ENCODE measurements around the gene SAMD4A.
A peak's percentile ranks its signal among the peaks of the same experiment; 100 is the strongest.

SAMD4A gene

GRCh38 chr14:54837508-54838149 lies 270.7 kb downstream of the SAMD4A start:
- H3K4me1 ChIP-seq (ENCODE audit: insufficient read depth, poor library complexity, severe bottlenecking) = no peaks in the 10 kb centered on the region
- DNase-seq (ENCODE audit: low spot score) = no peak
- H3K36me3 ChIP-seq (ENCODE audit: low read depth) = no peaks in the 10 kb centered on the region
- no peak overlapping the region for H3K27ac ChIP-seq (ENCODE audit: poor library complexity, severe bottlenecking)
- H3K4me3 ChIP-seq (ENCODE audit: severe bottlenecking) = no peak overlapping the region
- no peak for TF ChIP-seq CTCF (IDR thresholded peaks at IDR 0.05; ENCODE audit: poor library complexity, severe bottlenecking)
- H3K9me3 ChIP-seq (ENCODE audit: severe bottlenecking) = no peaks in the 10 kb centered on the region
- no peaks in the 10 kb centered on the region for H3K27me3 ChIP-seq (ENCODE audit: insufficient read depth, poor library complexity, severe bottlenecking)
- ATAC-seq (ENCODE audit: low read depth) = no peak

GRCh38 chr14:54838931-54839512 lies 272.1 kb downstream of the SAMD4A start:
- TF ChIP-seq CTCF (IDR thresholded peaks at IDR 0.05; ENCODE audit: poor library complexity, severe bottlenecking) = no peak
- ATAC-seq (ENCODE audit: low read depth) (no peak), DNase-seq (ENCODE audit: low spot score) (no peak)
- no peaks in the 10 kb centered on the region for H3K4me1 ChIP-seq (ENCODE audit: insufficient read depth, poor library complexity, severe bottlenecking)
- no peaks in the 10 kb centered on the region for H3K27me3 ChIP-seq (ENCODE audit: insufficient read depth, poor library complexity, severe bottlenecking)
- no peak overlapping the region for H3K27ac ChIP-seq (ENCODE audit: poor library complexity, severe bottlenecking)
- no peaks in the 10 kb centered on the region for H3K9me3 ChIP-seq (ENCODE audit: severe bottlenecking)
- H3K36me3 ChIP-seq (ENCODE audit: low read depth) = no peaks in the 10 kb centered on the region
- H3K4me3 ChIP-seq (ENCODE audit: severe bottlenecking) = no peak overlapping the region

- Histone ChIP-seq H3K36me3 (ENCODE audit: low read depth) (no peaks in the 10 kb centered on the region), H3K27ac (ENCODE audit: poor library complexity, severe bottlenecking) (no peak overlapping the region), H3K4me3 (ENCODE audit: severe bottlenecking) (no peak overlapping the region), H3K27me3 (ENCODE audit: insufficient read depth, poor library complexity, severe bottlenecking) (no peaks in the 10 kb centered on the region), H3K9me3 (ENCODE audit: severe bottlenecking) (no peaks in the 10 kb centered on the region), H3K4me1 (ENCODE audit: insufficient read depth, poor library complexity, severe bottlenecking) (no peaks in the 10 kb centered on the region)
- ATAC-seq (ENCODE audit: low read depth) = peak; percentile 59; the same call in 1 of the 3 replicates
- no peak for TF ChIP-seq CTCF (IDR thresholded peaks at IDR 0.05; ENCODE audit: poor library complexity, severe bottlenecking)
- DNase-seq (ENCODE audit: low spot score) = no peak
Measured at GRCh38 chr14:54839701-54840119, 272.8 kb downstream of the SAMD4A start.

GRCh38 chr14:54840336-54840735 lies 273.4 kb downstream of the SAMD4A start:
- no peaks in the 10 kb centered on the region for H3K36me3 ChIP-seq (ENCODE audit: low read depth)

More at GRCh38 chr14:54840336-54840735, 273.4 kb downstream of the SAMD4A start:
- Histone ChIP-seq H3K27me3 (ENCODE audit: insufficient read depth, poor library complexity, severe bottlenecking) (no peaks in the 10 kb centered on the region), H3K9me3 (ENCODE audit: severe bottlenecking) (no peaks in the 10 kb centered on the region), H3K4me3 (ENCODE audit: severe bottlenecking) (no peak overlapping the region), H3K27ac (ENCODE audit: poor library complexity, severe bottlenecking) (no peak overlapping the region), H3K4me1 (ENCODE audit: insufficient read depth, poor library complexity, severe bottlenecking) (no peaks in the 10 kb centered on the region)
- DNase-seq (ENCODE audit: low spot score) (no peak), ATAC-seq (ENCODE audit: low read depth) (no peak)
- TF ChIP-seq CTCF (IDR thresholded peaks at IDR 0.05; ENCODE audit: poor library complexity, severe bottlenecking) = no peak

Data from RWPE2 (cell line).